Mucosa of rectum (tissue), 2 donors: ENCODE data around the gene KCP.
"Not testable (repeated sequence)": the region's sequence is repeated elsewhere in the genome, so short reads cannot be mapped to it uniquely, and the experiment has no call there.

Source experiments
- H3K27ac ChIP-seq, 2 donors: one replicate each; pipeline ENCODE4 v1.7.0; 2013; ENCODE audit warnings: inconsistent platforms in 2 of 2, low read depth in 2 of 2, low read length in 2 of 2
- H3K27me3 ChIP-seq, 2 donors: one replicate each; pipeline ENCODE4 v1.7.0; 2013; ENCODE audit warnings: low read length in 2 of 2; ENCODE audit not compliant: control insufficient read depth in 2 of 2, insufficient read depth in 2 of 2
- H3K36me3 ChIP-seq, 2 donors: one replicate each; pipeline ENCODE4 v1.7.0; 2013; ENCODE audit warnings: low read length in 2 of 2; ENCODE audit not compliant: control insufficient read depth in 2 of 2, insufficient read depth in 2 of 2
- H3K4me1 ChIP-seq, 2 donors: one replicate each; pipeline ENCODE4 v1.7.0; 2013; ENCODE audit warnings: low read length in 2 of 2, mild to moderate bottlenecking in 1 of 2; ENCODE audit not compliant: control insufficient read depth in 2 of 2, insufficient read depth in 2 of 2
- H3K4me3 ChIP-seq, 2 donors: one replicate each; pipeline ENCODE4 v1.7.0; 2013; ENCODE audit warnings: low read length in 2 of 2
- H3K9ac ChIP-seq, 2 donors: one replicate each; pipeline ENCODE4 v1.7.0; 2013; ENCODE audit warnings: low read length in 2 of 2, low read depth in 1 of 2, mild to moderate bottlenecking in 1 of 2
- H3K9me3 ChIP-seq, 2 donors: one replicate each; pipeline ENCODE4 v1.7.0; 2013; ENCODE audit warnings: low read length in 2 of 2; ENCODE audit not compliant: control insufficient read depth in 2 of 2
- donor health status: healthy.
- donor health status: Normal muscosa, but diverticular disease.

Gene KCP

DNA sequence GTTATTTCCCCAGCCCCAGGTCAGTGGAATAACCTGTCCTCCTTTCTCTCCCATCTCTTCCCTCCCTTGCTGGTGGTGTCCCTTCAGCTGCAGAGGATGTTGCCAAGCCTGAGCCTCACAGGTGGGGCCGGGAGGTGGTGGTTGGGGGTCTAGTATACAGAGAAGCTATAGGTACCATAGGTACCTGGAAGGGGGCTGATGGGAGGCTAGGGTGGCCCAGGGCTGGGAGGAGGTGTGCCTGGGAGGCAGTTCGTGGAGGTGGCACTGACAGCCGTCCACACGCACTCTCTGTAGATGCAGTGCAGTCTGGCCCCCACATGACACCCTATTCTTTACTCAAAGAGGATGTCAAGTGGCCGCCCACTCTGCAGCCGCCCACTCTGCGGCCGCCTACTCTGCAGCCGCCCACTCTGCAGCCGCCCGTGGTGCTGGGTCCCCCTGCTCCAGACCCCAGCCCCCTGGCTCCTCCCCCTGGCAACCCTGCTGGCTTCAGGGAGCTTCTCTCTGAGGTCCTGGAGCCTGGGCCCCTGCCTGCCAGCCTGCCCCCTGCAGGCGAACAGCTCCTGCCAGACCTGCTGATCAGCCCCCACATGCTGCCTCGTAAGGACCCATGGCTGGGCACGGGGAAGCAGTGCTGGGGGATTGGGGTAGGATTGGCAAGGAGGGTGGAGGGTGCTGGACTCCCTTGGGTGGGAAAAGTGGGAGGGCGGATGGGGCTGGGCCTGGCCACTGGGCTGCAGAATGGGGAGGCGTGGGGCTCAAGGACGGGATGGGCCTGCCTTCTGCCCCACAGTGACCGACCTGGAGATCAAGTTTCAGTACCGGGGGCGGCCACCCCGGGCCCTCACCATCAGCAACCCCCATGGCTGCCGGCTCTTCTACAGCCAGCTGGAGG, 36.7 kb upstream of the KCP start:
- no peaks in the 10 kb centered on the region for H3K9me3 ChIP-seq
- H3K4me1 ChIP-seq: no peaks in the 10 kb centered on the region
- H3K27me3 ChIP-seq: no peaks in the 10 kb centered on the region
- no peak overlapping the region for H3K27ac ChIP-seq
- H3K9ac ChIP-seq: no peak overlapping the region
- no peak overlapping the region for H3K4me3 ChIP-seq
- peaks cover under 1 to 12% of the 10 kb centered on the region in 2 donors for H3K36me3 ChIP-seq

DNA sequence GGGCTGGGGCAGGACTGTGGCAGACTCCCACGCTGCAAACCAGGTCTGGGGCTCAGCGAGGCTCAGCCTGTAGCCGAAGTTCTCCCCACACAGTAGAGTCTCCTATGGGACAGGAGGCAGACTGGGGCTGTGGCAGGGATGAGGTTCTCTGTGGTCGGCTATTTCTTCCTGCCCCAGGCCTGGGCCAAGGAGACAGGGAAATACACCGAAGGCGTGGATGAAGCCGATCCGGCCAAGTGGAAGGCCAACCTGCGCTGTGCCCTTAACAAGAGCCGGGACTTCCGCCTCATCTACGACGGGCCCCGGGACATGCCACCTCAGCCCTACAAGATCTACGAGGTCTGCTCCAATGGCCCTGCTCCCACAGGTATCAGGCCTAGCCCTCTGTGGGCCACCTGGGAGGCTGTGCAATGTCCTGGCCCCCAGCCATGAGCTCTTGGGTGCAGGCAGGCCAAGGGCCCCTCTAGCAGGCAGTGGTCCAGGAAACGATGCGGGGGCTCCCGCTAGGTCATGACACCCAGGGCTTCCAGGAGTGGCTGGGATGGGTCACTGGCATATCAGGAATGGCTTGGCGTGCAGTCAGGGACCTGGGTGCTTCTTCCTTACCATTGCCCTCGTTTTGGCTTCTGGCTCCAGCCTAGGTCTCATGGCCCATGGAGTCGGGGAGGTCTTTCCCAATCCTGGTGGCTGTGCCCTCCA, 35.3 kb upstream of the KCP start:
- no peaks in the 10 kb centered on the region for H3K27me3 ChIP-seq
- no peak overlapping the region for H3K27ac ChIP-seq
- peaks cover 0 to 9% of the 10 kb centered on the region in 2 donors for H3K36me3 ChIP-seq
- H3K9me3 ChIP-seq: no peaks in the 10 kb centered on the region
- peaks cover 6 to 9% of the 10 kb centered on the region in 2 donors for H3K4me1 ChIP-seq
- no peak overlapping the region for H3K4me3 ChIP-seq
- H3K9ac ChIP-seq: no peak overlapping the region

DNA sequence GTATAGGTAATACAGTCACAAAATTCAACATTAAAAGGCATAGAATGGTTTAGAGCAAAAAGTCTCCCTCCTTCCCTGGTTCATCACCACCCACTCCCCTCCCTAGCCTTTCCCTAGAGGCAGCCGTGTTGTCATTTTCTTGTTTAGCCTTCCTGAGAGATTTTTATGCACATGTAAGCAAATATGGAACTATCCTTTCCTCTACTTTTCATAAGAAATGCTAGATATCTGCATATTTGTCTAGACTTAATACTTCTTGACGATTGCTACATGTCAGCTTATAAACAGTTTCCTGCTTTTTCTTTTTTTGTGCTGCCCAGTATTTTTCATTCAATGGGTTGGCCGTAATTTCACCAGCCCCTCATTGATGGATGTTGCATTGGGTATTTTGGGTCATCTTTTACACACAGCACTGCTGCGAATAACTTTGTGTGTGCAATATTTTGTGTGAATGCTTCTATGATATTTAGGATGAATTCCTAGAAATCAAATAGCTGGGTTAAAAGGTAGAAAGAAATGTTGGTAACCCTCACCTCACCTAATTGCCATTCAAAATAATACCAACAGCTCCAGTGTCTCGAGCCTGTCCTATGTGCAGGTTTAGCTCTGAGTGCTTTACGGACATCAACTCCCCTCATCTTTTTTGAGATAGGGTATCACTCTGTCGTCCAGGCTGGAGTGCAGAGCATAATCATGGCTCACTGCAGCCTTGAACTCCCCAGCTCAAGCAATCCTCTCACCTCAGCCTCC, 34.2 kb upstream of the KCP start:
- Histone ChIP-seq H3K27me3 (no peaks in the 10 kb centered on the region), H3K9ac (no peak overlapping the region), H3K9me3 (no peaks in the 10 kb centered on the region), H3K4me3 (no peak overlapping the region), H3K27ac (no peak overlapping the region), H3K36me3 (peaks cover 0 to 5% of the 10 kb centered on the region in 2 donors), H3K4me1 (peaks cover 9 to 10% of the 10 kb centered on the region in 2 donors)

DNA sequence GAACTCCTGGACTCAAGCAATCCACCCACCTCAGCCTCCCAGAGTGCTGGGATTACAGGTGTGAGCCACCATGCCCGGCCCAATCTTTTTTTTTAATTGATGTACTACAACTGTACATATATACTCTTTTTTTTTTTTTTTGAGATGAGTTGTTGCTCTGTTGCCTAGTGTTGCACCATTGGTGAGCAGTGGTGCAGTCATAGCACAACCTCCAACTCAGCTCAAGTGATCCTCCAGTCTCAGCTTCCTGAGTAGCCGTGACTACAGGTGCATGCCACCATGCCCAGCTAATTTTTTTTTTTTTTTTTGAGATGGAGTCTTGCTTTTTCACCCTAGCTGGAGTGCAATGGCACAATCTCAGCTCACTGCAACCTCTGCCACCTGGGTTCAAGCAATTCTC, 32.7 kb upstream of the KCP start:
- H3K27me3 ChIP-seq, H3K27ac ChIP-seq, H3K9ac ChIP-seq, H3K9me3 ChIP-seq, H3K36me3 ChIP-seq, H3K4me3 ChIP-seq: not testable (repeated sequence)
- H3K4me1 ChIP-seq: peaks cover 13 to 16% of the 10 kb centered on the region in 2 donors

DNA sequence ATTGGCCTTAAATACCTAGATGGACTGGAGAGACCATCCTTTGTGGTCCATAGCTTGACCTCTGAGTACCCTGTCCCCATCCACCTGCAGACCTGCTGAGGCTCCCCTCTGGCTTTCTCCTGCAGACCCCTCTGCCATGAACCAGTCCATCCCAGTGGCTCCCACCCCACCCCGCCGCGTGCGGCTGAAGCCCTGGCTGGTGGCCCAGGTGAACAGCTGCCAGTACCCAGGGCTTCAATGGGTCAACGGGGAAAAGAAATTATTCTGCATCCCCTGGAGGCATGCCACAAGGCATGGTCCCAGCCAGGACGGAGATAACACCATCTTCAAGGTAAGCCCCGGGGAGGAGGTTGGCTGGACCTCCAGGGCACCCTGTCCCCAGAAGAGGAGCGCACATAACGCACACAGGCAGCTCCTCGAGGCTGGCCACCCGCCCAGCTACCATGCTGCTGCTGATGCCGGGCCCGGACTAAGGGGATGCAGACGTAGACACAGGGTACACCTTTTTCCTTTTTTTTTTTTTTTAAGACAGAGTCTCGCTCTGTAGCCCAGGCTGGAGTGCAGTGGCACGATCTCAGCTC, 31.5 kb upstream of the KCP start:
- Histone ChIP-seq H3K36me3 (peaks cover 0 to 3% of the 10 kb centered on the region in 2 donors), H3K9me3 (no peaks in the 10 kb centered on the region), H3K4me3 (no peak overlapping the region), H3K9ac (no peak overlapping the region), H3K27me3 (no peaks in the 10 kb centered on the region), H3K4me1 (peaks cover 16% of the 10 kb centered on the region in 2 donors), H3K27ac (no peak overlapping the region)

DNA sequence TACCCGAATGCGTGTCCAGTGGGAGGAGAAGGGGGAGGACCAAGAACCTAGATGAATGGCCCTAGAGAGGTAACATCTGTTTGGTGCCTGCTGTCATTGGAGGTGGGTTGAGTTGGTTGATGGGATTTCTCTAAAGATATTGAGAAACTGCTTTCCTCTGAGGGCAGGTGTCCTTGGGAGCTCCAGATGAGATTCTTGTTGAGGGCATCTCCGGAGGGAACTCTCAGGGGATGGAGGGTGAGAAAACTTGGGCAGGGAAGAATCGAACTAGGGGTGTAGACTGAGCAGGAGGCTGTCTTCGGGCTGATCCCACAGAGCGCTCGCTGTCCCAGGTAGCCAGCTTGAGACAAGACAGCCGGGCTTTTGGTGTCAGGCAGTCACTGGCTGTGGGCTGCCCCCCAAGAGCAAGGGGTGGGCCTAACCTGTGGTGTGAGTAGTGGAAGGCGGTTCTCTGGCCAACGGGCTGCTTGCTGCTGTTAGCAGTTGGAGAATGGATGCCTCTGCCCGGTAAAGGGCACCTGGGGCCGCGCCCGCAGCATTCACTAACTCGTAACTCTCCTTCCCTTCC, 30.9 kb upstream of the KCP start:
- H3K36me3 ChIP-seq: peaks cover 0 to 3% of the 10 kb centered on the region in 2 donors
- peaks cover 19 to 21% of the 10 kb centered on the region in 2 donors for H3K4me1 ChIP-seq
- H3K9ac ChIP-seq: no peak overlapping the region
- no peaks in the 10 kb centered on the region for H3K27me3 ChIP-seq
- H3K27ac ChIP-seq: peak overlapping the region; percentile 63 to 77
- peak overlapping the region; percentile 31 to 39 for H3K4me3 ChIP-seq
- H3K9me3 ChIP-seq: no peaks in the 10 kb centered on the region

DNA sequence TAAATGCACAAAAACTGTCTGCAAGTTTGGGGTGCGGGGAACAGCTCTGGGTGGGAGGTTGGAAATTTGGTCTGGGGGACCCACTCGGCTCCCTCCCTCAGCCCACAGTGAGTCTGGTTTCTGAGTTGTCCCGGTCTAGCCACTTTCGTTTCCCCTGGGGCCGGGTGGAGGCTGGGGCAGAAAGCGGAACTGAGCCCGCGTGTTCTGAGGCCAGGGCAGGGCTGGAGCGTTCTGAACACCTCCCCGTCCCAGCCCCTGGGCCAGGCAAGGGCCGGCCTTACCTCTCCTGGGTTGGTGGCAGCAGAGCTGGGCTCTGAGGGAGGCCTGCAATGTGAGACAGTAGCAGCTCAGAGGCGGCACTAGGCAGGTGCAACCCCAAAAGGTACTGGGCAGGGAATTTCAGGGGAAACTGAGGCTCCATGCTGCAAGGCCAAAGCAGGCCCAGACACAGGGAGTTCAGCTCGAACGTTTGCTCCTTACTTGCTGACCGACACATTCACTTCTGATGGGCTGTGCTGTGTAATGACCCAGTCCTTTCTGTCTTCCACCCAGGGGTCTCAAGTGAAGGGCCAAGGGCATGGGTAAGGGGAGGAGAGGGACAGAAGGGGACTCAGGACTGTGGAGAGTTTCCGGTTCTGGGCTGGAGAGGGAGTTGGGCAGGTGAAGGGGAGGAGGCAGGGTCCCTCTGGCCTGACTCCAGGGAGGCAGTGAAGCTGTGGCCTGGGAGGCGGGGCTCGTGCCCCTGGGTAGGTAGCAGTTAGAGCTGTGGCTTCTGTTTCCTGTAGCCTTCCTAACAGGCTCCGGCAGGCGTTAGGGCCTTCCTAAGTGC, 30.2 kb upstream of the KCP start:
- H3K27ac ChIP-seq: peak overlapping the region; percentile 63 to 77
- peak overlapping the region; percentile 39 to 54 for H3K4me3 ChIP-seq
- peak overlapping the region; percentile 26 to 47 for H3K9ac ChIP-seq
- H3K27me3 ChIP-seq: no peaks in the 10 kb centered on the region
- H3K36me3 ChIP-seq: peaks cover 0 to 2% of the 10 kb centered on the region in 2 donors
- peaks cover 19 to 22% of the 10 kb centered on the region in 2 donors for H3K4me1 ChIP-seq
- no peaks in the 10 kb centered on the region for H3K9me3 ChIP-seq

DNA sequence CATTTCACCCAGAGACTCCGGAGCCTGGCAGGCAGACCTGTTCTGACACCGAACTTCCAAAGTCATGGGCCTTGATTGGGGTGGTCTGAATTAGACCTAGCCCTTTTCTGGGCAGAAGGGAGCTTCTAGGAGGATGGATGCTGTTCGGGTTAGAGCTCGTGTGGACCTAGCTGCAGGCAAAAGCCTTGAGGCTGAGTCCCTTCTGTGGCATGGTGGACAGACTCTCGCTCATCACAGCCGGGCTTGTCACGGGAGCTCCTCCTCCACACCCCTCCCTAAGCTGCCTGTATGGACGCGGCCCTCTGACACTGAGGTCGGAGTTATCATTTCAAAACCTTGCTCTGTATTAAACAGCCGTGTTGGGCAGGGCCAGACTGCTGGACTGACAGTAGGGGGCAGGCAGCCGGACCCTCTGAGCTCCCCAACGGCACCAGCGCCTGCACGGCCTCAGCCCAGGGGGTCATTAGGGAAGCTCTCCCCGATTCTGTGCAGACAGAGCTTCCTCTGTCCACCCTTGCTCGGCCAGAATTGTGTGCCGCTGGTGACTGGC, 29.4 kb upstream of the KCP start:
- Histone ChIP-seq H3K9me3 (no peaks in the 10 kb centered on the region), H3K9ac (peak overlapping the region; percentile 26 to 47), H3K4me3 (peak overlapping the region; percentile 42 to 54), H3K36me3 (no peaks in the 10 kb centered on the region), H3K27ac (peak overlapping the region; percentile 61 to 77), H3K4me1 (peaks cover 19 to 22% of the 10 kb centered on the region in 2 donors), H3K27me3 (no peaks in the 10 kb centered on the region)
